ENCODE measurements around the gene FBXO17. TPM values are rescaled to one million over a fixed set of nuclear protein-coding genes. Genes with fewer than 3 reads are reported as not detected.

FBXO17 gene
- polyA plus RNA-seq, 1 donor from 2014 or later: not detected

GRCh38 chr19:38908911-38909310 is 66.6 kb downstream of the FBXO17 start:
- no peak overlapping the region for H3K4me2 ChIP-seq (ENCODE audit: low read length)
- H4K20me1 ChIP-seq (ENCODE audit: insufficient read depth): no peaks in the 10 kb centered on the region
- TF ChIP-seq REST (IDR thresholded peaks at IDR 0.05; ENCODE audit: borderline replicate concordance) (no peak), POLR2AphosphoS5 (IDR thresholded peaks at IDR 0.05) (no peak), SMC3 (conservative IDR thresholded peaks at IDR 0.05; ENCODE audit: poor library complexity) (no peak), RAD21 (conservative IDR thresholded peaks at IDR 0.05) (no peak), MXI1 (conservative IDR thresholded peaks at IDR 0.05; ENCODE audit: poor library complexity, severe bottlenecking) (no peak), EP300 (conservative IDR thresholded peaks at IDR 0.05; ENCODE audit: poor library complexity, severe bottlenecking) (no peak), CTCF (IDR thresholded peaks at IDR 0.05; ENCODE audit: poor library complexity, severe bottlenecking) (no peak), TAF1 (IDR thresholded peaks at IDR 0.05; ENCODE audit: low read depth) (no peak)
- no peaks in the 10 kb centered on the region for H3K27me3 ChIP-seq (ENCODE audit: insufficient read depth, low read depth, low read length)
- H3K9me2 ChIP-seq (ENCODE audit: insufficient read depth, low read length): no peaks in the 10 kb centered on the region
- H3K9me3 ChIP-seq (ENCODE audit: low read length): no peaks in the 10 kb centered on the region
- H3F3A ChIP-seq (ENCODE audit: insufficient read depth, low read length, poor library complexity, severe bottlenecking): no peaks in the 10 kb centered on the region
- H2AFZ ChIP-seq (ENCODE audit: low read depth, low read length): no peak overlapping the region
- no peak overlapping the region for H3K4me3 ChIP-seq (ENCODE audit: low read length)
- no peaks in the 10 kb centered on the region for H3K79me2 ChIP-seq (replicated peaks; ENCODE audit: insufficient read depth, low read length)
- H3K27ac ChIP-seq (ENCODE audit: low read length): no peak overlapping the region
- no peak overlapping the region for H3K9ac ChIP-seq (ENCODE audit: low read length)
- no peaks in the 10 kb centered on the region for H3K36me3 ChIP-seq (ENCODE audit: insufficient read depth, low read length)

- H3K79me2 ChIP-seq (replicated peaks; ENCODE audit: insufficient read depth, low read length): no peaks in the 10 kb centered on the region
- H3K9ac ChIP-seq (ENCODE audit: low read length): no peak overlapping the region
- H3K36me3 ChIP-seq (ENCODE audit: insufficient read depth, low read length): no peaks in the 10 kb centered on the region
- H3F3A ChIP-seq (ENCODE audit: insufficient read depth, low read length, poor library complexity, severe bottlenecking): no peaks in the 10 kb centered on the region
- TF ChIP-seq MXI1 (conservative IDR thresholded peaks at IDR 0.05; ENCODE audit: poor library complexity, severe bottlenecking) (no peak), RAD21 (conservative IDR thresholded peaks at IDR 0.05) (no peak), TAF1 (IDR thresholded peaks at IDR 0.05; ENCODE audit: low read depth) (no peak), CTCF (IDR thresholded peaks at IDR 0.05; ENCODE audit: poor library complexity, severe bottlenecking) (no peak), REST (IDR thresholded peaks at IDR 0.05; ENCODE audit: borderline replicate concordance) (no peak)
- no peak overlapping the region for H3K27ac ChIP-seq (ENCODE audit: low read length)
- no peaks in the 10 kb centered on the region for H3K27me3 ChIP-seq (ENCODE audit: insufficient read depth, low read depth, low read length)
- H4K20me1 ChIP-seq (ENCODE audit: insufficient read depth): no peaks in the 10 kb centered on the region
- H3K4me2 ChIP-seq (ENCODE audit: low read length): no peak overlapping the region
- no peak overlapping the region for H2AFZ ChIP-seq (ENCODE audit: low read depth, low read length)
- no peaks in the 10 kb centered on the region for H3K9me3 ChIP-seq (ENCODE audit: low read length)
- H3K4me3 ChIP-seq (ENCODE audit: low read length): no peak overlapping the region
- H3K9me2 ChIP-seq (ENCODE audit: insufficient read depth, low read length): no peaks in the 10 kb centered on the region
Observed at GRCh38 chr19:38907670-38908069, 67.9 kb downstream of the FBXO17 start.

Measured in neural cell (in vitro differentiated cells).